Ectodermal cell (in vitro differentiated cells): ENCODE results near the gene BOD1L1.
"Not testable (repeated sequence)": the region's sequence is repeated elsewhere in the genome, so short reads cannot be mapped to it uniquely, and the experiment has no call there.

Experiments
- H3K27ac ChIP-seq: 2 replicates; pipeline ENCODE4 v1.7.0; 2013; ENCODE audit warnings: mild to moderate bottlenecking, low read depth, low read length; ENCODE audit not compliant: insufficient read depth, poor library complexity, severe bottlenecking
- H3K27me3 ChIP-seq: 2 replicates; pipeline ENCODE4 v1.7.0; 2013; ENCODE audit warnings: mild to moderate bottlenecking, low read length; ENCODE audit not compliant: insufficient read depth, control insufficient read depth, poor library complexity, severe bottlenecking
- H3K36me3 ChIP-seq: one replicate; pipeline ENCODE4 v1.7.0; 2013; ENCODE audit warnings: low read length; ENCODE audit not compliant: control insufficient read depth, insufficient read depth
- H3K4me1 ChIP-seq: one replicate; pipeline ENCODE4 v1.7.0; 2013; ENCODE audit warnings: low read length; ENCODE audit not compliant: control insufficient read depth, insufficient read depth
- H3K4me3 ChIP-seq: 2 replicates; pipeline ENCODE4 v1.7.0; 2013; ENCODE audit warnings: low read depth, low read length, control low read depth; ENCODE audit not compliant: insufficient read depth
- H3K9me3 ChIP-seq: 2 replicates; pipeline ENCODE4 v1.7.0; 2013; ENCODE audit warnings: mild to moderate bottlenecking, low read length, moderate library complexity; ENCODE audit not compliant: control insufficient read depth
- WGBS, 2 experiments: methylation state at CpG; one replicate each; pipeline ENCODE4 v1.1.7; 2013; ENCODE audit warnings: missing lambda C conversion rate in 2 of 2; 5-methylcytosine and 5-hydroxymethylcytosine counted together

BOD1L1 gene

GRCh38 chr4:13560111-13560510 lies 67.4 kb downstream of the BOD1L1 start:
- H3K4me3 ChIP-seq, H3K27ac ChIP-seq, H3K9me3 ChIP-seq, H3K4me1 ChIP-seq, H3K36me3 ChIP-seq, H3K27me3 ChIP-seq: not testable (repeated sequence)
- 86 to 88% methylated on average over 3 to 4 of the region's 5 CpGs for WGBS, 2 experiments

GRCh38 chr4:13559413-13559812 lies 68.1 kb downstream of the BOD1L1 start:
- H3K27ac ChIP-seq, result no peak overlapping the region
- no peaks in the 10 kb centered on the region for H3K27me3 ChIP-seq
- H3K9me3 ChIP-seq, result no peaks in the 10 kb centered on the region
- no peak overlapping the region for H3K4me3 ChIP-seq
- 85 to 86% methylated on average over 2 of the region's 2 CpGs for WGBS, 2 experiments
- no peaks in the 10 kb centered on the region for H3K4me1 ChIP-seq
- H3K36me3 ChIP-seq, result no peaks in the 10 kb centered on the region

GRCh38 chr4:13558881-13559280 lies 68.6 kb downstream of the BOD1L1 start:
- no peaks in the 10 kb centered on the region for H3K27me3 ChIP-seq
- H3K9me3 ChIP-seq, result no peaks in the 10 kb centered on the region
- no peaks in the 10 kb centered on the region for H3K36me3 ChIP-seq
- H3K4me3 ChIP-seq, result no peak overlapping the region
- 82% methylated on average over 1 of the region's 1 CpG; no CpG with 5 or more reads in 1 of the 2 experiments for WGBS, 2 experiments
- H3K27ac ChIP-seq, result no peak overlapping the region
- H3K4me1 ChIP-seq, result no peaks in the 10 kb centered on the region

- H3K4me3 ChIP-seq, result no peak overlapping the region
- WGBS, 2 experiments, result 85 to 90% methylated on average over 2 of the region's 2 CpGs
- H3K4me1 ChIP-seq, result no peaks in the 10 kb centered on the region
- no peaks in the 10 kb centered on the region for H3K36me3 ChIP-seq
- no peaks in the 10 kb centered on the region for H3K27me3 ChIP-seq
- H3K27ac ChIP-seq, result no peak overlapping the region
- H3K9me3 ChIP-seq, result no peaks in the 10 kb centered on the region
Measured at GRCh38 chr4:13555325-13555724, 72.2 kb downstream of the BOD1L1 start.

- 89 to 91% methylated on average over 1 of the region's 1 CpG for whole genome bisulfite sequencing, 2 experiments
- Histone ChIP-seq H3K9me3 (no peaks in the 10 kb centered on the region), H3K27me3 (peaks cover 15% of the 10 kb centered on the region), H3K36me3 (no peaks in the 10 kb centered on the region), H3K27ac (no peak overlapping the region), H3K4me1 (peaks cover 4% of the 10 kb centered on the region), H3K4me3 (no peak overlapping the region)
Measured at GRCh38 chr4:13553081-13553480, 74.4 kb downstream of the BOD1L1 start.

GRCh38 chr4:13548984-13549546 lies 78.5 kb downstream of the BOD1L1 start:
- Histone ChIP-seq H3K36me3 (no peaks in the 10 kb centered on the region), H3K27ac (no peak overlapping the region), H3K4me1 (peaks cover 4% of the 10 kb centered on the region), H3K9me3 (no peaks in the 10 kb centered on the region), H3K4me3 (peak overlapping the region; percentile 36), H3K27me3 (peaks cover 55% of the 10 kb centered on the region)
- 4 to 5% methylated on average over 21 of the region's 21 CpGs for WGBS, 2 experiments

- H3K9me3 ChIP-seq, result no peaks in the 10 kb centered on the region
- H3K27me3 ChIP-seq, result peaks cover 62% of the 10 kb centered on the region
- peaks cover 4% of the 10 kb centered on the region for H3K4me1 ChIP-seq
- WGBS, 2 experiments, result 15% methylated on average over 34 to 35 of the region's 35 CpGs
- H3K4me3 ChIP-seq, result peak overlapping the region; percentile 47
- H3K36me3 ChIP-seq, result no peaks in the 10 kb centered on the region
- H3K27ac ChIP-seq, result no peak overlapping the region
Measured at GRCh38 chr4:13548059-13548983, 79.2 kb downstream of the BOD1L1 start.

GRCh38 chr4:13547485-13548041 lies 80.0 kb downstream of the BOD1L1 start:
- H3K27me3 ChIP-seq, result peaks cover 70% of the 10 kb centered on the region
- no peaks in the 10 kb centered on the region for H3K9me3 ChIP-seq
- 0% methylated on average over 56 of the region's 56 CpGs for WGBS, 2 experiments
- H3K4me1 ChIP-seq, result peaks cover 4% of the 10 kb centered on the region
- H3K27ac ChIP-seq, result no peak overlapping the region
- peak overlapping the region; percentile 47 for H3K4me3 ChIP-seq
- H3K36me3 ChIP-seq, result no peaks in the 10 kb centered on the region

GRCh38 chr4:13546941-13547484 lies 80.5 kb downstream of the BOD1L1 start:
- H3K4me1 ChIP-seq, result peaks cover 4% of the 10 kb centered on the region

More at GRCh38 chr4:13546941-13547484, 80.5 kb downstream of the BOD1L1 start:
- H3K27ac ChIP-seq, result no peak overlapping the region
- WGBS, 2 experiments, result 1% methylated on average over 54 of the region's 54 CpGs
- no peaks in the 10 kb centered on the region for H3K36me3 ChIP-seq
- no peaks in the 10 kb centered on the region for H3K9me3 ChIP-seq
- H3K27me3 ChIP-seq, result peaks cover 75% of the 10 kb centered on the region
- peak overlapping the region; percentile 47 for H3K4me3 ChIP-seq
